AG09309 (cell line): ENCODE data around the gene UFD1.

Experiments used
- DNase-seq: peaks from one replicate; pipeline ENCODE4 v3.0.0-alpha.2; 2010; ENCODE audit warnings: low read depth
- H3K4me3 ChIP-seq: 2 replicates; pipeline ENCODE4 v1.5.1; 2011; ENCODE audit warnings: mild to moderate bottlenecking, low read depth, low read length, moderate library complexity; ENCODE audit not compliant: control insufficient read depth
- CTCF ChIP-seq: IDR thresholded peaks from 2 replicates; pipeline ENCODE4 v1.5.1; 2011; ENCODE audit warnings: mild to moderate bottlenecking, low read depth, low read length, inconsistent platforms; ENCODE audit not compliant: insufficient read depth, control insufficient read depth; ENCODE audit errors: missing control alignments

The UFD1 gene

GRCh38 chr22:19480173-19480568 is 1.2 kb upstream of the UFD1 start:
- no peak for TF ChIP-seq CTCF
- DNase-seq: no peak
- peak overlapping the region; percentile 91 for H3K4me3 ChIP-seq

GRCh38 chr22:19479355-19480172 is 571 bp upstream of the UFD1 start, which contains the start of gene CDC45:
Gene CDC45, plus strand, starts transcription at chr22:19479920. Its CDS starts 49 bp downstream, at chr22:19479969.
- peak; percentile 96 for DNase-seq
- H3K4me3 ChIP-seq: peak within 1 kb of the TSS; percentile 91
- no peak for TF ChIP-seq CTCF

GRCh38 chr22:19478045-19478900 is 720 bp downstream of the UFD1 start:
- DNase-seq: no peak
- no peak for TF ChIP-seq CTCF
- peak overlapping the region; percentile 91 for H3K4me3 ChIP-seq

GRCh38 chr22:19477321-19478044 is 1.5 kb downstream of the UFD1 start:
- peak overlapping the region; percentile 91 for H3K4me3 ChIP-seq
- DNase-seq: no peak
- no peak for TF ChIP-seq CTCF

- TF ChIP-seq CTCF: no peak
- no peak for DNase-seq
- no peak overlapping the region for H3K4me3 ChIP-seq
These were observed 3.0 kb downstream of the UFD1 start for GRCh38 chr22:19476023-19476422.

- DNase-seq: no peak
- TF ChIP-seq CTCF: peak; percentile 1
- H3K4me3 ChIP-seq: no peak overlapping the region
These were observed 5.4 kb downstream of the UFD1 start for GRCh38 chr22:19473578-19473977.
